ENCODE measurements around the gene EXD3.

The EXD3 gene

DNA sequence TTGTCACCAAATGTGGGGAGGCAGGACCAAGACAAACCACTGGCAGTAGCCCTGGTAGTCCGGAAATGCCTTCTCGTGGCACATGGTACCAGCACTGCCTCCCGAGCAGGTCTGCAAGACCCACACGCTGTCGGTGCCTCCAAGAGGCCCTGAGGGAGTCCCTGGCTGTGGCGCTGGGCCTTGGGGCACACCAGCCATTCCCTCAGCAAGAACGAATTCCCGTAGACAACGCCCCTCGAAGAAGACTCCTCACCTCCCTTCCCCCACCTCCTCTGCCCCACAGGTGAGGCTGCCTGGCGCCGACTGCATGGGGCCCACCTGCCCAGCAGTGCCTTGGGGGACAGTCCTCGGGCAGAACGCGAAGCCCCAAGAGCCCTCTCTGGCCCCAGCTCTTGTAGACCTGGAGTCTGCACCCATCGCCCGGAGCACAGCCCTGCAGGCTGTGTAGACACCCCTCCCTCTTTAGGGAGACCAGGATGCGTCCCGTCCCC lies 56.0 kb downstream of the EXD3 start:
- H4K20me1 ChIP-seq = no peaks in the 10 kb centered on the region; a peak in 2 of 22 replicates
- no peak overlapping the region for H3K4me3 ChIP-seq
- peaks cover 9 to 20% (median 12%) of the 10 kb centered on the region in 11 experiments; a peak in 14 of 22 replicates for H3K9me3 ChIP-seq (replicated peaks in 1 of 11)
- H3K9ac ChIP-seq = no peak overlapping the region
- H3K27me3 ChIP-seq = no peaks in the 10 kb centered on the region
- H3K4me2 ChIP-seq = peak overlapping the region in 7 of 11 experiments; percentile 10 to 74 (median 61); a peak in 10 of 22 replicates
- H3K36me3 ChIP-seq = peaks cover 0 to 18% (median 0%) of the 10 kb centered on the region in 11 experiments; a peak in 3 of 22 replicates
- H3K27ac ChIP-seq = no peak overlapping the region
- no peak for TF ChIP-seq Cebpa-rat (IDR thresholded peaks at IDR 0.05)
- peaks cover 17 to 29% (median 23%) of the 10 kb centered on the region in 10 experiments for H3K4me1 ChIP-seq

DNA sequence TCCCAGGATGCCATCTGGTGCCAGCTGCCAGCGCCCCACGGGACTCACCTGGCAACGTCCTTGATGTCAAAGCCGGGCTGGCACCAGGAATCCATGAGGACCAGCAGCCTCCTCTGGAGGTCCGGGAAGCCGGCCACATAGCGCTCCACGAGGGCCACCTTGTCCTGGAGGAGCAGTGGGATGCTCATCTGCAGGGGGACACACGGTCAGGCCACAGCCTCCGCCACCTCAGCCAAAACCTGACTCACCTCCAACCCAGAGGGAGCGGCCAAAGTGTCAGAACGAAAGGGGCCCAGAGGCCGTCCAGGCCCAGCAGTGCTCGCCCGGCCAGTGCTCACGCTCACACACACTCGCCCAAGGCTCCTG lies 56.5 kb downstream of the EXD3 start:
- Histone ChIP-seq H4K20me1 (no peaks in the 10 kb centered on the region; a peak in 2 of 22 replicates), H3K9me3 (replicated peaks in 1 of 11) (peaks cover 9 to 24% (median 12%) of the 10 kb centered on the region in 11 experiments; a peak in 14 of 22 replicates), H3K27ac (no peak overlapping the region), H3K4me2 (peak overlapping the region in 10 of 11 experiments; percentile 10 to 74 (median 56); a peak in 17 of 22 replicates), H3K4me3 (no peak overlapping the region), H3K9ac (no peak overlapping the region), H3K27me3 (no peaks in the 10 kb centered on the region), H3K36me3 (peaks cover 0 to 18% (median 0%) of the 10 kb centered on the region in 11 experiments; a peak in 3 of 22 replicates), H3K4me1 (peaks cover 17 to 29% (median 23%) of the 10 kb centered on the region in 10 experiments)
- TF ChIP-seq Cebpa-rat (IDR thresholded peaks at IDR 0.05) = no peak

DNA sequence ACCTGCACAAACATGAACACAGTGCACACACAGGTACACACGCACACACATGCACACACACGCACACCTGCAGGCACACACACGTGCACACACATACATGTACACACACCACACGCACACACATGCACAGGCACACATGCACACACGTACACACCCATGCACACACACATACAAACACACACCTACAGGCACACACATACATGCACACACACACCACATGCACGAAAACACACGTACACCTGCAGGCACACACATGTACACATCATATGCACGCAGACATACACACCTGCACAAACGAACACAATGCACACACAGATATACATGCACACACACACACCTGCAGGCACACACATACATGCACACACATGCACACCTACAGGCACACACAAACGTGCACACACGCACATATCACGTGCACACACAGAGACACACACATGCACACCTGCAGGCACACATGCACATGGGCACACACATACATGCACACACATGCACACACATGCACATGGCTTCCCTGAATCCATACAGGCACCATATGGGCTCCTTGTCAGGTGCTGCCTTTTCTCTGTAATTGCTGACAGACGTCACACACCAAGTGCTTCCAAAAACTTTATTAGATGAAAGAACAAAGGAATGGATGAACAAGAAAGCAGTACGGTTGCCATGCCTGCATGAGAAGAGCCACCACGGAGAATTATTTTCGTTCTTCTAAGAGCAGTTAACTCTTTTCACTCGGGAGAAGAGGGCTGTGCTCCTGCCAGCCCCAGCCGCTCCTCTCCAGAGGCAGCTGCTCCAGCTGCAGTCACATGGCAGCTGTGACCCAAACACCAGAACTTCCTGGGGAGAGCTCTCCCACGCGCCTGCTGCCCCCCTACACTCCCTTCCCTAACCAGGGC lies 57.2 kb downstream of the EXD3 start:
- H3K27me3 ChIP-seq = no peaks in the 10 kb centered on the region
- peaks cover 0 to 18% (median 0%) of the 10 kb centered on the region in 11 experiments; a peak in 3 of 22 replicates for H3K36me3 ChIP-seq
- H3K4me3 ChIP-seq = no peak overlapping the region
- peaks cover 17 to 29% (median 23%) of the 10 kb centered on the region in 10 experiments for H3K4me1 ChIP-seq
- no peak overlapping the region for H3K9ac ChIP-seq
- H3K9me3 ChIP-seq (replicated peaks in 1 of 11) = peaks cover 9 to 24% (median 12%) of the 10 kb centered on the region in 11 experiments; a peak in 14 of 22 replicates
- H3K27ac ChIP-seq = no peak overlapping the region
- no peak for TF ChIP-seq Cebpa-rat (IDR thresholded peaks at IDR 0.05)
- H3K4me2 ChIP-seq = peak overlapping the region in 10 of 11 experiments; percentile 10 to 74 (median 56); a peak in 17 of 22 replicates
- H4K20me1 ChIP-seq = no peaks in the 10 kb centered on the region; a peak in 2 of 22 replicates

DNA sequence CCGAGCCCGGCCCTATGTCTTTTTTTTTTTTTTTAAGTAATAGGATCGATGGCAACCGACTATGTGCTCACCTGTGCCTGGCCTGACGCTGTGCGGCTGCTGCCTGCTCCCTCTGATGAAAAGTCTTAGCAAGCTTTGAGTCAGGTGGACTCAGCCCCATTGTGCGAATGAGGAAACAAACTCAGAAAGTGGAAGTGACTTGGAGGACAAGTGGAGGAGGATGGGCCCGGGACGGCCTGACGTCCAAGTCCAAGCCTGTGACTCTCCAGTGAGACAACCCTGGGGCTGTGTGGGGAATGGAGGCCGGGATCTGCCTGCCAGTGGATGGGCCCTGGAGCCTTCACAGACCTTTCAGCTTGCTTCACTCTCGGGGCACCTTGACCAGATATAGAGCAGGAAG lies 57.9 kb downstream of the EXD3 start:
- Histone ChIP-seq H3K4me2 (peak overlapping the region in 9 of 11 experiments; percentile 10 to 74 (median 61); a peak in 10 of 22 replicates), H4K20me1 (no peaks in the 10 kb centered on the region; a peak in 1 of 22 replicates), H3K9me3 (replicated peaks in 1 of 11) (peaks cover 9 to 24% (median 12%) of the 10 kb centered on the region in 11 experiments; a peak in 14 of 22 replicates), H3K9ac (no peak overlapping the region), H3K27me3 (no peaks in the 10 kb centered on the region), H3K4me1 (peaks cover 17 to 29% (median 23%) of the 10 kb centered on the region in 10 experiments), H3K4me3 (no peak overlapping the region), H3K36me3 (peaks cover 0 to 18% (median 0%) of the 10 kb centered on the region in 11 experiments; a peak in 3 of 22 replicates), H3K27ac (no peak overlapping the region)
- TF ChIP-seq Cebpa-rat (IDR thresholded peaks at IDR 0.05) = no peak

DNA sequence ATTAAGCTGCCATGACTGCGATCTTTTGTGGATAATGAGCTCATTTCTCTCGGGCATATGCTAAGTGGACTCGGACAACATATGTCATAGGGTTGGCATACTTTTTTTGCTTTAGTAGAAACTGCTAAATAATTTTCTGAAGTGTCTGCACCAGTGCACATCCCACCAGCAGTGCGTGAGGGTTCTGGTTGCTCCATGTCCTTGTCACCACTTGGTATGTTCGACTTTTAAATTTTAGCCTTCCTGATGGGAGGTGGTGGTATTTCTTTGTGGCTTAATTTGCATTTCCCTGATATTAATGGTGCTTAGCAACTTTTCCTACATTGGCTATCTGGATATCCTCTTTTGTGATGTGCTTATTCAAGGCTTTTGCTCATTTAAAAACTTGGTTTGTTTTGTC lies 63.1 kb downstream of the EXD3 start:
- H4K20me1 ChIP-seq = no peaks in the 10 kb centered on the region
- no peaks in the 10 kb centered on the region for H3K27me3 ChIP-seq
- no peak overlapping the region for H3K4me2 ChIP-seq
- H3K4me1 ChIP-seq = peaks cover under 1 to 5% (median 2%) of the 10 kb centered on the region in 10 experiments; a peak in 11 of 20 replicates
- peaks cover 0 to 15% (median 7%) of the 10 kb centered on the region in 11 experiments; a peak in 10 of 22 replicates for H3K36me3 ChIP-seq
- H3K27ac ChIP-seq = no peak overlapping the region
- no peak overlapping the region for H3K9ac ChIP-seq
- peaks cover 41 to 58% (median 47%) of the 10 kb centered on the region in 11 experiments for H3K9me3 ChIP-seq (replicated peaks in 1 of 11)
- no peak overlapping the region for H3K4me3 ChIP-seq
- no peak for TF ChIP-seq Cebpa-rat (IDR thresholded peaks at IDR 0.05)

DNA sequence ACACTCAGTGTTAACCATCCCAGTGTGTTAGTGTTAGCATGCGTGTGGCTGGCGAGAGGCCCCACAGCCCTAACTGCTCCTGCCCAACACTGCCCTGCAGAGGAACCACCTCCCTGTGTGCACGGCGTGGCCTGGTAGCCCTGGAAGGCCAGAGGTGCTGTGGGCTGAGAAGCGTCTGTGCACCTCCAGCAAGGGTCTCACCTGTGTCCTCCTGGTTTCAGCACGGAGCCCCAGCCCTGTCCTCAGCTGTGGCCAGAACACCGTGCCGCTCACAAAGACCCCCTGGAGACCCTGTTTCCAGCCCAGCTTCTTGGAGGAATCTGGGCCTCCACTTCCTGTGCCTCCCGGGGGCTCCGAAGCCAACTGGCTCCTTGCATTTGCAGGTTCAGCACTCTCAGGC lies 64.8 kb downstream of the EXD3 start:
- no peak overlapping the region for H3K9ac ChIP-seq
- H3K4me1 ChIP-seq = no peaks in the 10 kb centered on the region
- H3K9me3 ChIP-seq (replicated peaks in 1 of 11) = peaks cover 31 to 47% (median 43%) of the 10 kb centered on the region in 11 experiments
- H4K20me1 ChIP-seq = no peaks in the 10 kb centered on the region
- H3K27ac ChIP-seq = no peak overlapping the region
- peaks cover 0 to 15% (median 7%) of the 10 kb centered on the region in 11 experiments; a peak in 10 of 22 replicates for H3K36me3 ChIP-seq
- H3K27me3 ChIP-seq = no peaks in the 10 kb centered on the region
- no peak overlapping the region for H3K4me2 ChIP-seq
- H3K4me3 ChIP-seq = no peak overlapping the region
- TF ChIP-seq Cebpa-rat (IDR thresholded peaks at IDR 0.05) = no peak

DNA sequence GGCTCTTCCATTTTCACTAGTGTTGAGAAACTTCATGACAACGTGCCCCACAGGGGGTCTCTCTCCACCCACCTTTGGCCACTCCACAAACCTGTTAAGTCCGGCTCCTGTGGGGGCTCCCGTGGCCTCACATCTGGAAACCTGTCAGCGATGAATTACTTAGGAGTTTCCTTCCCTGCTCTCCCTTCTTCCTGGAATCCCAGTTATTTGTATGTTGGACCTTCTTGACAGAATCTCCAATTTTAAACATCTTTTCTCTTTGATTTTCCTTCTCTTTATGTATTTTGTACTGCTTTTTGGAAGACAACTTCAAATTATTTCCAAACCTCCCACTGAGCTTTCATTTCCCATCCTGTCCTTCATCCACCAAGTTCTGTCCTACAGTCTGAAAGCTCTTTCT lies 65.8 kb downstream of the EXD3 start:
- H3K36me3 ChIP-seq = peaks cover 0 to 15% (median 7%) of the 10 kb centered on the region in 11 experiments; a peak in 10 of 22 replicates
- no peak overlapping the region for H3K9ac ChIP-seq
- no peaks in the 10 kb centered on the region for H3K4me1 ChIP-seq
- no peak overlapping the region; a peak in 1 of 20 replicates for H3K4me3 ChIP-seq
- no peaks in the 10 kb centered on the region for H4K20me1 ChIP-seq
- no peak for TF ChIP-seq Cebpa-rat (IDR thresholded peaks at IDR 0.05)
- H3K27me3 ChIP-seq = no peaks in the 10 kb centered on the region
- H3K9me3 ChIP-seq (replicated peaks in 1 of 11) = peaks cover 30 to 47% (median 39%) of the 10 kb centered on the region in 11 experiments
- no peak overlapping the region for H3K27ac ChIP-seq
- no peak overlapping the region for H3K4me2 ChIP-seq

DNA sequence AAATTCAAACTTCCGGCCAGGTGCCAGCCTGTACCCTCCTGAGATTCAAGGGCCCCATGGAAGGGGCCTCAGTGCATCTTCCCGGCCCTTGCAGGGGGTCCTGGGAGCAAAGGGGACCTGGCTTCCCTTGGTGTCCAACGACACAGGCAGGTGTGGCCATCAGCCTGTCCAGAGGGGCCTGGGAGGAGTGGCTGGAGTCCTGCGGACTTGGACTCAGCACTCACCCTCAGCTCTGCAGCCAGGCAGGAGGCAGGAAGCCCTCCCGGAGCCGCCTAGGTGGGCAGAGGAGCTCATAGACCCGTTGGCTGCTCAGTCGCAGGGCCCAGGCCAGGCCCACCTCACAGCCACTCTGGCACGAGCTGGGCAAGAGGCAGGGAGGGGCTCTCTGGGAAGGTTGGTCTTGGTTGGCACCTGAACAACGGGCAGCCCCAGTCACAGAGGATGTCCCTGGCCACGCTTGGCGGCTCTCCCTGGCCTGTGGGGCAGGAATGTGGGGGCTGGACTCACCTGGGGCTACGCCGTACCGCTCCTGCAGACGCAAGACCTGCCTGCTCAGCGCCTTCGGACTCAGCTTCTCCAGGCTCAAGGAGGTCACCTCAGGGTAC lies 67.1 kb downstream of the EXD3 start:
- Histone ChIP-seq H3K4me1 (no peaks in the 10 kb centered on the region), H3K9me3 (replicated peaks in 1 of 11) (peaks cover 30 to 45% (median 36%) of the 10 kb centered on the region in 11 experiments), H3K36me3 (peaks cover 0 to 15% (median 7%) of the 10 kb centered on the region in 11 experiments; a peak in 10 of 22 replicates), H3K4me3 (no peak overlapping the region; a peak in 1 of 20 replicates), H3K27me3 (no peaks in the 10 kb centered on the region), H3K9ac (no peak overlapping the region), H3K4me2 (no peak overlapping the region), H3K27ac (no peak overlapping the region), H4K20me1 (no peaks in the 10 kb centered on the region)
- no peak for TF ChIP-seq Cebpa-rat (IDR thresholded peaks at IDR 0.05)
